ENCODE data around the gene MRTFB.
"Not testable (repeated sequence)": the region's sequence is repeated elsewhere in the genome, so short reads cannot be mapped to it uniquely, and the experiment has no call there.

MRTFB gene

DNA sequence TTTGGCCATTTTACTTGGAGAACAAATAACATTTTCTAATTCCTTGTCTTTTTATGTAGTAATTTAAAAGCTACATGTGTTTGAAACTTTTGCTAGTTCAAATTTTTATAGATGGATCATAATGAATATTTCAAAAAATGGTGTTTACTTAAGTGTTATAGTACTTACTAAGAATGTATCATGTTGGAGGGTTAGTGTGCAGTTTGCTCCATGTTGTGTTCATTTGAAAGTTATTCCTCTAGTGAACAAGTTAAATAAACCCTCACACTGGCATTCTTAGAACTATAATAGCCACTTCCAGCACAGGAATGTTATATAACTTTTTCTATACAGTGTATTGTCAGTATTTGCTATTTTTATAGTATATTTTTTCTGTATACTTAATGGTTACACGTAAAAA, 62.8 kb downstream of the MRTFB start:
- no peak for DNase-seq

DNA sequence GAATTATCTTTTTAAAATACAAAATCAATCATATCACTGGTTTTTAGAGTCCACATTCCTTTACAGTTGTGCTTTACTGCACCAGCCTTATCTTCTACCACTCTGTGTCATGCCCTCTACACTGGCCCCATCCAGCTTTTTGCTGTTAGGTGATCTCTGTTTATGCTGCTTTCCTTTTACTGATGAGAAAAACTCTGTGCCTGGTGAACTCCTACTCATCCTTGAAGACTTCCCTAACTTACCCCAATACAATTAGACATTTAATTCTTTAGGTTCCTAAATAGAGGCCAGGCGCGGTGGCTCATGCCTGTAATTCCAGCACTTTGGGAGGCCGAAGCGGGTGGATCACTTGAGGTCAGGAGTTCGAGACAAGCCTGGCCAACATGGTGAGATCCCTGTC, 64.6 kb downstream of the MRTFB start:
- DNase-seq: no peak

DNA sequence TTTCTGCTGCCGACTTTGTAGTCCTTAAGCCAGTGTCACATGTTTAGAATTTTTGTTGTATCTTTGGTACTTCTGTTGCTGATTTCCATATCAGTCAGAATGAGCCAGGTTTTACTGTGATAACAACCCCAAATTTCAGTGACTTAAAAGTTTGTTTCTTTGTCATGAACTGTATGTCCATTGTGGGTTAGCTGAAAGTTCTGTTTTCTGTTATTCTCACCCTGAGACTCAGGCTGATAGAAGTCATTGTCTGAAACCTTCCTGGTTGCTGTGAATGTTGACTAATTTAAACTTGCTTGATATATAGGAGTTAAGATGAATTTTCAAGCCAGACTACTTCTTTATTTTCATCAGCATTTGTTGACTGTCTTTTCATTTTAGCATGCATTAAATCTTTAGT, 68.8 kb downstream of the MRTFB start:
- no peak for DNase-seq

DNA sequence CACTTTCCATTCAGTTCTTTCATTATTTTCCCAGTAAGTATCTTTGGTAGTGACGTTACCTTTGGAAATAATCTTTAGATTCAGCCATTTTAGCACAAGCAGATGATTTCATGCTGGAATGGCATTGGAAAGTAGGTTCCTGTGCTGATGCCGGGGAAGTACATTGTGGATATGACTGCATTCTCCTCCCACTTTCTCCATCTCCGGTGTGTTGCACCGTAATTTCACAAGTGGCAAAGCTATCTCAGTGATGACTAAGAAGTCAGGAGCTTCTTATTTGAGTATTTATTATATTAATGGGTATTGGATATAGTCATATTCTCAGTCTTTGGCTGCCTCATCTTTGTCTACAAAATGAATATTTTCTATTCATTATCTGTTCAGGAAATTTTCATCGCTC, 69.8 kb downstream of the MRTFB start:
- DNase-seq: no peak

DNA sequence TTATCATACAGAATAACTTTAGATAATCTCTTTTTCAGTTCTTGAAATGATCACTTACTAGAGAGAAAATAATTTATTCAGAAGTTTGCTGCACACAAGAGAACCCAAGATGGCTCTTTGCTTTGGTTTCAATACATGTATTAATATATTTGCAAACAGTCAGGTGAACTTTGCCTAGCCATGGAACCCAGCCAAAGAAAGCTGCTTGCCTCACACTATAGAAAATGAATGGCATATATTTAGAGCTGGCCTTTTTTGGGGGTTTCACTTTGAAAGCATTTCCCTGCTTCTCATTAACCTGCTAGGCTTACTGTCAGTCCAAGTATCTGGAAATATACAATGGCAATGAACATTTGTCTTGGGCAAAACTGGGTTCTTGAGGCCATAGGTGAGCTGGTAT, 75.3 kb downstream of the MRTFB start:
- DNase-seq: no peak

DNA sequence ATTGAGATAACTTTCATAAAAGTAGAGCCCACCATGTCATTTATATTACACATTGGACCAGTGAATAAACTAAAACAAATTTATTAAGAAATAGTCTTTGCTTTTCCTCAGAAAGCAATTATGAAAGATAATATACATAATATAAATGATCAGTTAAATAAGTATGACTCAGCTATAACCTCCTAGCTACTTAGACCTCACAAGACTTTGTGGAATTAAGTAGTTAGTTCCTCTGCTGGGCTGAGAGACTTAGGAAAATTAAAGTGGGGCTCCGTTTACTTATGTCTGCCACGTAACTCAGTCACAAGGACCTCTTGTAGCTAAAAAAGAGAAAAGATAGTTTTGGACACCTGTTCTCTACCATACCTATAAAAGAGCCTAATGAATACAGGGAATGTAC, 76.9 kb downstream of the MRTFB start:
- DNase-seq: no peak

DNA sequence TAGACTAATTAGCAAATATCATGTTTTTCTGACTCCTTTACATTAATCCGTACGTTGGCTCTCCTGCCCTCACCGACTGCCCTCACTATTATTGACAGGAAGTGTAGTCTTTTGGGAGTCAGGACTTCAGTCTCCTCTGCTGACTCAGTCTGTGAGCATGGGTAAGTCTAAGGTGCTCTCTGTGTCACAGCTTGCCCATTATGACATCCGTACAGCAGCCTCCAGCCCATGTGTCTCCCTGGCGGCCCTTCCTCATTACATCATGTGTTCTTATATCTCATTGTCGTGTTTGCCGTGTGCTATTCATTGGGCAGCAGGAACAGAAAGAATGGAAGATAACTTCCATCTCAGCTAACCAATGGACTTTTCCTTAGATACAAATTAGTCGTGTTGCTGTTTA, 77.5 kb downstream of the MRTFB start:
- no peak for DNase-seq

DNA sequence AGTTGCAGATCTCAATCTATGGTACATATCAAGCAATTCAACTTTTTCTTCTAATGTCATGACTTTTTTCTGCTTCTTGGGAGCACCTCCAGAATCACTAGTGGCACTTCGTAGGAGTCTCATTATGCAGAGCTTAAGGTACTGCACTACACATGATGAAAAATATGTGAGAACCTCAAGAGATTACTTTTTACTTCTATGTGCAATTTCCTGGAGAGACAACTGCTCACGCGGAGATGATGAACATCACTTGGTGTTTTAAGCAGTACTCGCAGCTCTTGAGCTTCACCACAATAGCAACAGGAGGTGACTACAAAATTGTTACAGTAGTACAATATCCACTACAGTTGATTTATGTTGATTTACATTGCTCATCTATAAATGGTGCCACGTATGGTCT, 79.7 kb downstream of the MRTFB start:
- DNase-seq: no peak

DNA sequence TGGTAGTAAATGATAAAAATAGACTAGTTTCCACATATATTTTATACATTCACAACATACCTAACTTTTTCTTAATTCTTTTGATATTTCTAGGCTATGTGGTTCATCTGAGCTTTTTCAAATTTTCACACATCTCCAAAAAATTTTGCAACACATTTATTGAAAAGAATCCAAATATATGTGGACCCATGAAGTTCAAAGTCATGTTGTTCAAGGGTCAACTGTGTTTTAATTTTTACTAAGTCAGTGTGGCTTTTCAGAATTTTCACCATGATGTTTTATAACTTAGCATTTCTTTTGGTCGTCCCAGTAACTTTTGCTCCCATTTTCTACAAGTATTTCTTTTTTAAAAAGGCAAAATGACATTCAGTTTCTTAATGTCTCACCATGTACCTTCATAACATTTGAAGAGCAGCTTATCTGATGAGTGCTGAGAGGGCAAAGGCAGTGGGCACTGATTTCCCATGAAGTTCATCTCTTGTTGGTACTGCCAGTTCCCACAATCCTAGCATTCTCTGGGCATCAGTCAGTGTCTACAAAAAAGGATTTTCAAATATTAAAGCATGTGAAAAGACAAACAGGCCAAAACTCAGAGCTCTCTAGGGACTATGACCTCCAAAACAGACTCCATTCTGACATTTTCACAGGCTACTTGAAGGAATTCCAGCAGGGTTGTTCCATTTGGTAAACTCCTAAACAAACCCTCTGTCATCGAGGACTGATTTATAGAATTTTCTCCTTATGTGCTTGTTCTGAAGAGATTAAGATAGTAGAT, 80.3 kb downstream of the MRTFB start:
- DNase-seq: no peak

DNA sequence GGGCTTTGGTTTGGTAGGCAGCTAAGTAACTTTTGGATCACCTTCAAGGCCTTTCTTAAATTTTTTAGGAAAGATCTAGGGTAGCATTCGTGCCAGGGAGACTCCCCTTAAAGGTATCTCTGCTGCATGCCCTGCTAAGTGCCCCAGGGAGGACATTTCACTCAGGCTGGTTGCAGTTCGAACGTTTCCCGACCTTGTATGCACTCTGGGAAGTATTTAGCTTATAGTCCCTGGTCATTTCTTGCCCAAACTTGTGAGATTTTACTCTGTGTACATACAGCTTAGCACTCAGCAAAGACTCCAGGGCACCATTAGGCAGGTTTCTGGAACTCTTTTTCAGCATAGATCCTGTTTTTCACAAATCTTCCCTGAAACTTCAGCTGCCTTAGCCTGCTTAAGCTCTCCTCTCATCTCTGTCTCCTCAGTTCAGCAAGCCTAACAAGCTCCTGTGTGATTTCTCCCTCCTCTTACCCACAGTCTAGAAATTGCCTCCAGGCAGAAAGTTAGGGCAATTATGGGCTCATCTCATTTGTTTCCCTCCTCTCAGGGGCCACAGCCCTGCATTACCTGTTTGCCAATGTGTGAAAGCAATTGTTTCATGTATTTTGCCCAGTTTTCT, 84.6 kb downstream of the MRTFB start:
- no peak for DNase-seq

DNA sequence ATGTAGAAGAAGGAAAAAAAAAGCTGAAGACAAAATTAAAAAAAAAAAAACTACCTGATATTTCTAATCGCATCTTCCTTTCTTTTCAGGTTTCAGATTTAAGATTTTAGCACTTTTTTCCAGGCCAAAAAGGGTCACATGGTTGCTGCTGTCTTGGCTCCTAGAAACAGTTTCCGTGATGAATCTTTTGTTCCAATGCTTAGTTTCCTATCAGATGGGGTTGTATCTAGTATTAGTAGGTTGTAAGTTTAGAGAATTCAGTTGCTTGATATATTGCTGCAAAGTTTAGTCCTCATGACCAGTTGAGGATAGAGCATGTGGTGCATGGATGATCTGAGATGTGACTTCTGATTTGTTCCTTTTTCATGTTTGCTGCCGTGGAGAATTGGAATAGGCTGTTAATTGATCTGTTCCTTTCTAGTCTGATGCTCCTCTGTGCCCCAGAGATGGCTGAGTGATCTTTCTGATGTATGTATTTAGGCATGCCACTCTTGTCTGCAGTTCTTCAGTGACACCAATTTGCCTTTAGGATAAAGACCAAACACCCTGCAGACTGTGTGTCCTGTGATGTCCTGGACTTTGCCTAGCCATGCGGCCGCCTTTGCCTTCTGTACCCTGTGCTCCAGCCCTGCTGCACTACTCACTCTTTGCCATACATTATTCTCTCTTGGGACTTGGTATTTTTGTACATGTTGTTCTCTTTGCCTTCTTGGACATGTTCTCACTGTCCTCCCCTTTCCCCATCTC, 94.0 kb downstream of the MRTFB start:
- no peak for DNase-seq

DNA sequence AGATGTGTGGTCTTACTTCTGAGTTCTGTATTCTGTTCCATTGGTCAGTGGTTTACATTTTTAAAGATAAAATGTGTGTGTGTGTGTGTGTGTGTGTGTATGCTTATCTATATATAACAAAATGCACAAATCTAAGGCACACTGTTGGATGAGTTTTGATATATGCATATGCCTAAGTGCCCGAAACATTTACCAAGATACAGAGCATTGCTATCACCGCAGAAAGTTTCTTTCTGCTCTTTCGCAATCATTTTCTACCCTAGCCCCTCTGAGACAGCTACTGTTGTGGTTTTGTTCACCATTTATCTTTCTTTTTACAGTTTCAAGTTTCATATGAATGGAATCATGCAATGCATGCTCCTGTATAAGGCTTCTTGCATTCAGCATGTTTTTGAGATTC, 97.0 kb downstream of the MRTFB start:
- no peak for DNase-seq

DNA sequence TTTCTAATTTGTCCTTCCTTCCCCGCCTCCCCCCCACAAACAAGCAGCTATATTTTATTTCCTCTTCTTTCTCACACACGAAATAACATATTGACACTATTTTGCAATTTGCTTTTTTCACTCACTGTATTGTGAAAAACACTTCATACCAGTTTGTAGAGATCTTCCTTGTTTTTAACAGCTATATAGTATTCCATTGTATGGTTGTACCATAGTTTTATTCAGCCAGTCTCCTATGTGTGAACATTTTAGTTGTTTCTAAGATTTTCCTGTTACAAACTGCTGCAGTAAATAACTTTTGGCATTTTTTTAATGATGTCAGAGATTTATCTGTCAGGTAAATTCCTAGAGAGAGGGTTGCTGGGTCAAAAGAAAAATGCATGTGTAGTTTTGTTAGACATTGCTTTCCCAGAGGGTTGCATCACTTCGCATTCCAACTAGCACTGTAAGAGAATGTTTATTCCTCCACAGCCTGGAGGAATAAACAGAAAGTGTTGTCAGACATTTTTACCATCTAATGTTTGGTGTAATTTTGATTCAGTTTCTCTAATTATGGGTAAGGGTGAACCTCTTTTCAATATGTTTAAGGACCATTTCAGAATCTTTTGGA, 101.2 kb downstream of the MRTFB start:
- no peak for DNase-seq

DNA sequence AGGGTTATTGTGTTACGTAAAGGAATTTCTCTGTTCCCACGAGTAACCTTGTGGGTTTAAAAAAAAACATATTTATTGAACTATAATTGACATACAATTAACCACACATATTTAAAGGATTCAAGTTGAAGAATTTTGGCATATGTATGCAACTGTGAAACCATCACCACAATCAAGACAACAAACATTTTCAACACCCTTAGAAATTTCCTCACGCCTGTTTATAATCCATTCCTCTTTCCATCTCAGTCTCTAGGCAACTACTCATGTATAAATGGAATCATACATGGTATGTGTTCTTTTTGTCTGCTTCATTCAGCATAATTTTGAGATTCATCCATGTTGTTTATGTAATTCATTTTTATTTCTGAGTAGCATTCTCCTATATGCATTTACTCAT, 104.0 kb downstream of the MRTFB start:
- DNase-seq: no peak

DNA sequence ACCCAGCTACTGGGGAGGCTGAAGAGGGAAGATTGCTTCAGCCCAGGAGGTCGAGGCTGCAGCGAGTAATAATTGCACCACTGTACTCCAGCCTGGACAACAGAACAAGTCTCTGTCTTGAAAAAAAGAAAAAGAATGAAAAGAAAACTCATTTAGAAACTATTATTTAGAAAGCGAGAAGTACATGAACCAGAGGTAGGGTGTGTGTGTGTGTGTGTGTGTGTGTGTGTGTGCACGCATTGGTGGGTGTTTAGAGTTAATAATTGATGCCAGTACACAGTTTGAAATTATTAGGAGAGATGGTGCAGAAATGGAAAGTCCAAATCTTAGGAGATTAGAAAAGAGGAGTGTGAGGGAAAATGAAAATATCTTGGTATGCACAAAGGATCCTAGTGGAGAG, 106.6 kb downstream of the MRTFB start:
- no peak for DNase-seq

DNA sequence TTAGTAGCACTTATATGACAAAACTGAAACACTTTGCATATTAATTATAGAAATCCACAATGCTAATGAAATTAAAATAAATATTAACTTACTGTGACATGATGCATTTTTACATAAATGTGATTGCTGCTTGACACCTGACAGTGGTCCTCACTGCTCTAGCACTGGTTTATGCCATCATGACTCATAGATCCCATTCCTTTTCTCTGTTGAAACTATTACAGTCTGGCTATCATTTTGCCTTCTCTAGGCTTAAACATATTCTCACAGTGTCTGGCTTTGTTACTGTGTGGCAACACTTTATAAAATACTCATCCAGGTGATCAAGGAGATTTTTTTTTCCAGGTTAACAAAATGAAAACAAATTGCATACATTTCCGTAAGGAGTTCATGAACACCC, 108.0 kb downstream of the MRTFB start:
- DNase-seq: no peak

DNA sequence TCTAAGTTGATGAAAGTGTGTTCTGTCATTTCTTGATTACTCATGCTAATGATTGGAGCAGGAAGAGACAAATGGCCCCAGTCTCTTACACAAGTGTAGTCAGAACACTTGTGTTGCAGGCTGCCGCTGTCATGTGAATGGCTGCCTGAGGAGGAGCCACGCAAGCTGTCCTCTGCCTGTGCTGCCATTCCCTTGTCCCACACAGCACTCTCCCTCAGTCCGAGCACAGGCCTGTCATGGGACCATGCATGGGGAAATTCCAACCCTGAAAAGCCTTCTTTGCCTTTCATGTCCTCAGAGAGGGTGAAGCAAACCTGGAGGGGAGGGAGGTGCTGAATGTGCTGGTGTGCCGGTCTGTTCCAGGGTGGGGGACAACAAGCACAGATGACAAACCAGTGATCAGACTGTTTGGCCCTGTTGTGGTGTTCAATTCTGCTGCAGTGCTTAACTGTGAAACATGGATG, 109.4 kb downstream of the MRTFB start:
- no peak for DNase-seq

DNA sequence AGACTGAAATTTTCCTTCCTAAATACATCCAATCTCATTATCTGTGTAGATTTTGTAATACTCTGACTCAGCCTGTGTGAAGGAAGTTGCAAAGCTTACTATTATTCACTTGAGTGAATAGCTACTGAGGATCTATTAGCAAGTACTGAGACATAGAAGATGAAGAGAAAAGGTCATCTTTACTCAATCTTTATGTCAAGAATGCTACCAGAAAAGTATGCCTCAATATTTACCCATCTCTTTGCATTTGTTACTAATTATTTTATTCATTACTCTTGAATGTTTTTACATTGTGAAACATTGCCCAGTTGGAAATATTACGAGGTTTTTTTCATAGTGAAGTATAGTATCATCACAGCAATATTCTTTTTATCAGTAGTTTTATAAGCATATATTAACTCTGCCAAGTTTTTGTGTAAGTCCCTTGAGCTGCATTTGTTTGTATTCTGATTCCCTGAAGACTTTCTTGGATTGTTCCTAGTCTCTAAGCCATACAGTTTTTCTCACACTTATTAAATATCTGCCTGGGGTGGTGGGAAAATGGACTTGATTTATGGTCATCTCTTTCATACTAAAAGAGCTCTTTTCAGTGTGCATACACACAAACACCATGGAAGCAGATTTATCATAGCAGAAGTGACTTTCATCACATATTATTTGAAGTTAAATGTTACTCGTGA, 110.4 kb downstream of the MRTFB start:
- no peak for DNase-seq

DNA sequence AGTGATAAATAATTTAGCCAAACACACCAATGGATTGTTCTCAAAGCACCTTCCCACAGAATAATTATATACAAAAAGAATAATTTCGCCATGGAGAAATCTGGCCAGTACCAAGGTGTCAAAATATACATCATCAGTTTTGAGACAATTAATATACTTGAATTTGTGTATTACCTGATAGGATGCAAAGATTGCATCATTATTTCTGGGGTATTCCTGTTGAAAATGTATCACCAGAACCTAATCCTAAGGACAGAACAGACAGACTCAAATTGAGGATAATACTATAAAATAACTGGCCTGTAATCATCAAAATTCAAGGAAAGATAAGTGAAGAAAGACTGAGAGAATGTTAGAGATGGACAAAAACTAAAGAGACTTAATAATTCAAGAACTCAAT, 111.9 kb downstream of the MRTFB start:
- no peak for DNase-seq

DNA sequence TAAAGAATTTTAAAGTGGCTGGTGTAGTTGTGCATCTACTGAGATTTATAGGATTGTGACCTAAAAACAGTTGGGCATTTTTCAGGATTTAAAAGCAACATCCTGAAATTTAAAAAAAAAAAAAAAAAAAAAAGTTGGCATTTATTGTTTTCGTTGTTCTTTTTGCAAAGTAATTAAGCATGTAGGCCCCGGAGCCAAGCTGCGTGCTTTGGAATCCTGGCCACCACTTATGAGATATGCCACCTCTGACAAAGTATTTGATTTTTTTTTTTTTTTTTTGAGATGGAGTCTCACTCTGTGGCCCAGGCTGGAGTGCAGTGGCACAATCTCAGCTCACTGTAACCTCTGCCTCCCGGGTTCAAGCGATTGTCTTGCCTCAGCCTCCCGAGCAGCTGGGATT, 112.8 kb downstream of the MRTFB start:
- DNase-seq: not testable (repeated sequence)

DNA sequence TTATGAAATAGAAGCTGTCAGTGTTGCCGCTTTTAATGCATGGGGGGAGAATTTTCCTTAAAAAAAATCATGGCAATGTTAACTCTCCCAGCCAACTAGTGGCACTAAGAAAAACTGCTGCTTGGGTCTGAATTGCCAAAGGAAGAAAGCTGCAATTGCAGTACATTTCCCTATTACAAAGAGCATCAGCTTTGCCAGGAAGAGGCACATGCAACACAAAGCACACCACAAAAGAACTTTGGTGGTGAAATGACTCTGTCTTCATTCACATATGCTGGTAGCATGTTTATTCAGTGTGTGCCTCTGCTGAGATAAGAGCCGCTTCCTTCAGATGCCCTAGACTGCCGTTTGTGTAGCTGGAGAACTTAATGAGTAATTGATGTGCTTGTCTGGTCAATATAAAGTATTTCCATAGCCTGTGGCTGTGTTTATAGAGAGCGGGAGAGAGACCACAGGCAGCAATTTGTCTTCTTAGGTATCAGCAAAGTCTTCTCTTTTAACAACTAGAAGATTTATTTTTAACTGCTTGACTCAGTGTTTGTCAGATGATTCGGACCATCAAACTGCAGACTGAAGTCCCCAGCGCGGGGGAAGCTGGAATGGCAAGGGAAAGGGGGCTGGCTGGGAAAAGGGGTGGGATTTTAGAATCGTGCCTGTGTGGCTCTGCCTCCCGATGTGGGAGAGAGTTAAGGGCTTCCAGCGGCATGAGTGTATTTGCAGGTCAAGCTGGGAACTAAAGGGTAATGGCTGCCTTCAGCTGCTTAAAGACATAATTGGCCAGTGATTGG, 115.1 kb downstream of the MRTFB start:
- DNase-seq: peak in 6 of 14 donors; percentile 7 to 33 (median 20)

DNA sequence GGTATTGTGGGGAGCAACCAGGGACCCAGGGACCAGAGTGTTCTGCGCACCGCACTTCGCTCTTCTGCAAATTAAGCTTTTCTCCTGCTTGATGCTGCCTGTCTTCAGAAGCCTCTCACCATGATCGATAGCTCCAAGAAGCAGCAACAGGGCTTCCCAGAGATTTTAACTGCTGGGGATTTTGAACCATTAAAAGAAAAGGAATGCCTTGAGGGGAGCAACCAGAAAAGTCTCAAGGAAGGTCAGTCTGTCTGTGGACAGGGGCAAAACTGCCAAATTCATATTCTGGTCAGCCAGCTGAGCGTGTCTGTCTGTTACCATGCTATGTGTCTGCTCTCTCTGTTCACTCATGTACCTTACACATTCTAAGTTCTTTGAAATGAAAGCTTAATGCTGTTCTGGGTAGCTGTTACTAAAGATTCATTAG, 115.7 kb downstream of the MRTFB start:
- DNase-seq: peak in 1 of 14 donors; percentile 28

Data from C1 segment of cervical spinal cord (tissue), 14 donors.